Activated CD4-positive, alpha-beta T cell treated with anti-CD3 and anti-CD28 coated beads, Interleukin-2, amount 50 U/mL, for 24 hours (primary cell): ENCODE data around the gene CENPN.

Experiments
- DNase-seq, 2 donors: peaks; one replicate each; pipeline ENCODE4 v3.0.0-alpha.2; 2020; ENCODE audit warnings: low read depth in 1 of 2, low spot score in 1 of 2

CENPN gene

GRCh38 chr16:81006813-81007695, at the start of gene CENPN, which contains the start of gene CMC2:
Gene CENPN, plus strand, starts transcription at chr16:81007214. Its CDS starts 4,726 bp downstream, at chr16:81011940.
Gene CMC2, minus strand, starts transcription at chr16:81006885. Its CDS starts 9,491 bp downstream, at chr16:80997394.
- DNase-seq, result peak; percentile 95 to 96

GRCh38 chr16:80958284-80958683, 48.7 kb upstream of the CENPN start:
- no peak for DNase-seq

GRCh38 chr16:80962879-80963278, 44.1 kb upstream of the CENPN start:
- DNase-seq, result no peak

- DNase-seq, result no peak
These were observed 42.7 kb upstream of the CENPN start for GRCh38 chr16:80964351-80964750.

GRCh38 chr16:80966617-80967016, 40.4 kb upstream of the CENPN start:
- no peak for DNase-seq

- DNase-seq, result no peak
These were observed 38.5 kb upstream of the CENPN start for GRCh38 chr16:80968386-80969113.

- no peak for DNase-seq
These were observed 37.9 kb upstream of the CENPN start for GRCh38 chr16:80969114-80969484.

GRCh38 chr16:80971819-80972218, 35.2 kb upstream of the CENPN start:
- DNase-seq, result no peak

GRCh38 chr16:80972611-80973010, 34.4 kb upstream of the CENPN start:
- no peak for DNase-seq

GRCh38 chr16:80973991-80974390, 33.0 kb upstream of the CENPN start:
- DNase-seq, result no peak

- no peak for DNase-seq
These were observed 32.2 kb upstream of the CENPN start for GRCh38 chr16:80974649-80975376.

GRCh38 chr16:80976946-80977345, 30.1 kb upstream of the CENPN start:
- no peak for DNase-seq

GRCh38 chr16:80981103-80981502, 25.9 kb upstream of the CENPN start:
- DNase-seq, result no peak

- DNase-seq, result no peak
These were observed 24.4 kb upstream of the CENPN start for GRCh38 chr16:80982646-80983045.

- DNase-seq, result no peak
These were observed 22.7 kb upstream of the CENPN start for GRCh38 chr16:80984124-80984892.

GRCh38 chr16:80985611-80986010, 21.4 kb upstream of the CENPN start:
- no peak for DNase-seq

GRCh38 chr16:80986557-80986956, 20.5 kb upstream of the CENPN start:
- DNase-seq, result no peak

- no peak for DNase-seq
These were observed 18.3 kb upstream of the CENPN start for GRCh38 chr16:80988756-80989155.

GRCh38 chr16:80989801-80990200, 17.2 kb upstream of the CENPN start:
- no peak for DNase-seq

GRCh38 chr16:80990577-80990976, 16.4 kb upstream of the CENPN start:
- DNase-seq, result no peak

GRCh38 chr16:80990978-80991377, 16.0 kb upstream of the CENPN start:
- DNase-seq, result no peak
